ENCODE measurements around the gene GRAMD2B. TPM values are rescaled to one million over a fixed set of nuclear protein-coding genes. Genes with fewer than 3 reads are reported as not detected.

GRAMD2B gene
- total and polyA plus RNA-seq, 2 of the 8 experiments (the other 6 are each of a cell fraction or from before 2014, with no cell fraction given), result 6.4 to 9.4 TPM

DNA sequence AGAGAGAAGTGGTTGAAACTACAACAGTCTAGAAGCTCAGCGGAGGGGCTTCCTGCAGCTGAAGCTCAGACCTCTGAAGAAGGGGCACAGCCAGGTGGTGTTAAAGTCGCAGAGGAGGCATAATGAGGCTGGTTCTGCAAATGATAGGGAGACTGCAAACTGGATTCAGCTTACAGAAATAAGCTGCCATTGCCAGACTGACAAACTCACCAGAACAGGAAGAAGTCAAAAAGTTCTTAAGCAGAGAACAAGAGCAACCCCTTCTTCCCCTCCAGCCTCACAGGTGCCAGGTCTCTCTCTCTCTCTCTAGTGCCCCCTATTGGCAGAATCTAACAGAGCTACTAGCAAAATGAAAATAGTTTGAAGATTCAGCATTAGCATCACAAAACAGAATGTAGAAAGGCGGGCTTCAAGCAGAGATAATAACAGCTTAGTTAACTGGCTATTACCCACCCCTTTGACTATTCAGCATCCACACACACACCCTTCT, 76.7 kb downstream of the GRAMD2B start:
- no peaks in the 10 kb centered on the region for H3K79me1 ChIP-seq (ENCODE audit: low read depth, low read length)
- H3K23ac ChIP-seq (ENCODE audit: insufficient read length), result no peak overlapping the region
- peak overlapping the region; percentile 89 for H2AFZ ChIP-seq (ENCODE audit: low read length)
- H2BK20ac ChIP-seq (ENCODE audit: low read length), result no peak overlapping the region
- 0 out of 2 replicates have a peak, but pooled peaks have one; percentile 33 for TF ChIP-seq TCF12 (IDR thresholded peaks at IDR 0.05; ENCODE audit: low read depth, low read length)
- TF ChIP-seq YY1 (IDR thresholded peaks at IDR 0.05; ENCODE audit: low read depth, low read length), result no peak
- TF ChIP-seq RAD21 (IDR thresholded peaks at IDR 0.05 in 1 of 2, conservative IDR thresholded peaks at IDR 0.05 in 1 of 2; ENCODE audit: low read depth in 2 of 2, low read length in 2 of 2), result peak; percentile 56 to 64
- TF ChIP-seq POU5F1 (IDR thresholded peaks at IDR 0.05; ENCODE audit: low read depth, low read length), result peak; percentile 66; the same call in 1 of the 2 replicates
- peak in 2 of 3 experiments; percentile 59 to 83; a peak in 3 of 4 replicates for TF ChIP-seq CTCF (IDR thresholded peaks at IDR 0.05; ENCODE audit: control extremely low read depth in 1 of 3, insufficient read depth in 1 of 3, low read depth in 1 of 3, low read length in 3 of 3)
- H3K56ac ChIP-seq (replicated peaks; ENCODE audit: insufficient read length, low read depth, low read length), result no peak overlapping the region
- no peaks in the 10 kb centered on the region for H3K36me3 ChIP-seq (ENCODE audit: control insufficient read depth in 2 of 4, insufficient read depth in 4 of 4, low read length in 3 of 4)
- H3K79me2 ChIP-seq (ENCODE audit: control insufficient read depth in 1 of 2, insufficient read depth in 2 of 2, low read length in 2 of 2), result no peaks in the 10 kb centered on the region
- no peak overlapping the region for H2AK5ac ChIP-seq (ENCODE audit: low read depth, low read length)
- no peak overlapping the region for H3K18ac ChIP-seq (ENCODE audit: extremely low read depth, low read length)
- no peak overlapping the region for H4K5ac ChIP-seq (ENCODE audit: insufficient read length, low read depth, low read length)
- CTCF ChIA-PET (ENCODE audit: partially characterized antibody), result interaction anchor here (0.7 to 4.1 kb wide), 47 partner anchors 7 to 995 kb away, joined by 3 to 87 read pairs (median 5); partner anchors contain the start of gene GRAMD2B
- POLR2A ChIA-PET (ENCODE audit: partially characterized antibody), result interaction anchor here (1.5 kb wide), 1 partner anchor 43 kb away, joined by 3 read pairs; no protein-coding TSS in a partner anchor
- no peaks in the 10 kb centered on the region for H3K23me2 ChIP-seq (ENCODE audit: low read depth, low read length)
- H3K4me3 ChIP-seq (ENCODE audit: extremely low read depth in 1 of 4, insufficient read depth in 2 of 4, low read depth in 3 of 4, low read length in 4 of 4), result no peak overlapping the region
- no peaks in the 10 kb centered on the region for H4K20me1 ChIP-seq (replicated peaks in 1 of 2; ENCODE audit: control insufficient read depth in 1 of 2, insufficient read depth in 2 of 2, low read length in 2 of 2)
- H2BK12ac ChIP-seq (ENCODE audit: low read depth, low read length), result no peak overlapping the region
- no peaks in the 10 kb centered on the region for H3K27me3 ChIP-seq (replicated peaks in 1 of 4; ENCODE audit: control insufficient read depth in 3 of 4, extremely low read depth in 1 of 4, insufficient read depth in 3 of 4, low read length in 3 of 4)
- no peak overlapping the region for H3K4ac ChIP-seq (replicated peaks; ENCODE audit: insufficient read length, low read depth, low read length)
- WGBS, 2 experiments (ENCODE audit: extremely low coverage in 1 of 2, insufficient coverage in 1 of 2, insufficient read length in 1 of 2, insufficient replicate concordance in 2 of 2, low coverage in 1 of 2, low lambda C conversion rate in 2 of 2, missing lambda C conversion rate in 1 of 2), result 83% methylated on average over 3 of the region's 3 CpGs; no CpG with 5 or more reads in 1 of the 2 experiments
- peak; percentile 9 to 48 for DNase-seq (ENCODE audit: low read depth in 1 of 2, low spot score in 2 of 2)
- no peak overlapping the region for H4K91ac ChIP-seq (replicated peaks; ENCODE audit: insufficient read length, low read length)
- no peak for FAIRE-seq
- no peaks in the 10 kb centered on the region; a peak in 1 of 7 replicates for H3K4me1 ChIP-seq (replicated peaks in 1 of 4; ENCODE audit: control insufficient read depth in 3 of 4, insufficient read depth in 4 of 4, low read length in 3 of 4)
- no peak overlapping the region for H2BK5ac ChIP-seq (ENCODE audit: low read depth, low read length)
- H3K9me3 ChIP-seq (ENCODE audit: insufficient read depth in 2 of 2, low read depth in 1 of 2, low read length in 1 of 2), result no peaks in the 10 kb centered on the region
- no peak overlapping the region for H2BK120ac ChIP-seq (replicated peaks; ENCODE audit: low read depth, low read length)
- no peak overlapping the region for H3K27ac ChIP-seq (ENCODE audit: low read depth, low read length)
- no peak overlapping the region for H4K8ac ChIP-seq (ENCODE audit: extremely low read depth, insufficient read depth, low read length)
- H2BK15ac ChIP-seq (ENCODE audit: low read length), result no peak overlapping the region
- H3K14ac ChIP-seq (ENCODE audit: insufficient read length), result no peak overlapping the region
- no peak overlapping the region for H3K4me2 ChIP-seq (ENCODE audit: insufficient read depth in 1 of 2, low read depth in 2 of 2, low read length in 2 of 2)
- no peak overlapping the region for H3K9ac ChIP-seq (replicated peaks in 1 of 4; ENCODE audit: extremely low read depth in 1 of 4, low read depth in 3 of 4, low read length in 3 of 4)

All from H1 (cell line).